HepG2 (cell line): ENCODE results near the gene SFXN5. TPM values are rescaled to one million over a fixed set of nuclear protein-coding genes. Genes with fewer than 3 reads are reported as not detected.

ENCODE experiments used
- ASH2L ChIP-seq: fragments of 300-600, 200-600 bp; sonication (generic); IDR thresholded peaks from 2 replicates; pipeline ENCODE4 v1.7.0; 2017; ENCODE audit warnings: low read depth, mild to moderate bottlenecking, moderate library complexity, mixed read lengths, low read length; ENCODE audit not compliant: insufficient read length
- DRAP1 ChIP-seq: IDR thresholded peaks from 2 replicates; pipeline ENCODE4 v1.6.1; 2016; ENCODE audit warnings: missing genetic modification reagents, missing compliant biosample characterization
- FOXP1 ChIP-seq, 2 experiments: fragments of 450-650 bp in 1 of 2; IDR thresholded peaks; 2 replicates each; pipeline ENCODE4 v1.6.1; 2017 to 2018; ENCODE audit warnings: antibody characterized with exemption in 1 of 2
- HNF4A ChIP-seq: sonication (generic); formaldehyde crosslinking; IDR thresholded peaks from 2 replicates; pipeline ENCODE4 v1.4.0; 2020; ENCODE audit warnings: missing genetic modification reagents
- KLF16 ChIP-seq, 2 experiments: sonication (generic) in 1 of 2; formaldehyde crosslinking in 1 of 2; IDR thresholded peaks; 2 replicates each; pipeline versions ENCODE4 v1.6.1 to v1.8.0; 2016 to 2023; ENCODE audit warnings: missing genetic modification reagents in 2 of 2, missing compliant biosample characterization in 1 of 2
- NONO ChIP-seq, 2 experiments: fragments of 450-650 bp in 1 of 2; sonication (generic) in 1 of 2; formaldehyde crosslinking in 1 of 2; IDR thresholded peaks in 1 of 2; conservative IDR thresholded peaks in 1 of 2; 2 replicates each; pipeline versions ENCODE4 v1.6.1 to v1.8.0; 2017 to 2022; ENCODE audit warnings: mild to moderate bottlenecking in 1 of 2, missing genetic modification reagents in 1 of 2, moderate library complexity in 1 of 2
- RELA ChIP-seq: sonication (generic); formaldehyde crosslinking; IDR thresholded peaks from 2 replicates; pipeline ENCODE4 v1.4.0; 2020; ENCODE audit warnings: missing genetic modification reagents
- RFX1 ChIP-seq: fragments of 450-650 bp; IDR thresholded peaks from 2 replicates; pipeline ENCODE4 v1.6.1; 2017
- RFXAP ChIP-seq: sonication (generic); formaldehyde crosslinking; IDR thresholded peaks from 2 replicates; pipeline ENCODE4 v1.4.0; 2020; ENCODE audit warnings: missing genetic modification reagents, borderline replicate concordance
- SPEN ChIP-seq: sonication (generic); formaldehyde crosslinking; IDR thresholded peaks from 2 replicates; pipeline ENCODE4 v1.5.1; 2020; ENCODE audit warnings: low read depth, mild to moderate bottlenecking, missing genetic modification reagents
- SRSF4 ChIP-seq: fragments of 200-400 bp; formaldehyde crosslinking; IDR thresholded peaks from one replicate; pipeline ENCODE4 v1.6.1; 2018; ENCODE audit warnings: mild to moderate bottlenecking, low read depth, low read length, moderate library complexity; ENCODE audit not compliant: poor library complexity, severe bottlenecking
- ZNF12 ChIP-seq: sonication (generic); formaldehyde crosslinking; IDR thresholded peaks from 2 replicates; pipeline ENCODE4 v1.5.0; 2020; ENCODE audit warnings: missing genetic modification reagents
- ZNF280D ChIP-seq: sonication (generic); formaldehyde crosslinking; IDR thresholded peaks from 2 replicates; pipeline ENCODE4 v1.5.1; 2020; ENCODE audit warnings: mild to moderate bottlenecking, missing genetic modification reagents
- ZNF281 ChIP-seq: sonication (generic); formaldehyde crosslinking; IDR thresholded peaks from 2 replicates; pipeline ENCODE4 v1.4.0; 2020; ENCODE audit warnings: missing genetic modification reagents, borderline replicate concordance
- ZNF44 ChIP-seq: sonication (generic); formaldehyde crosslinking; IDR thresholded peaks from 2 replicates; pipeline ENCODE4 v1.5.1; 2020; ENCODE audit warnings: mild to moderate bottlenecking, missing genetic modification reagents
- ZNF451 ChIP-seq: sonication (generic); formaldehyde crosslinking; IDR thresholded peaks from 2 replicates; pipeline ENCODE4 v1.5.0; 2020; ENCODE audit warnings: mild to moderate bottlenecking, missing genetic modification reagents
- ZNF678 ChIP-seq: sonication (generic); formaldehyde crosslinking; IDR thresholded peaks from 2 replicates; pipeline ENCODE4 v1.4.0; 2020; ENCODE audit warnings: mild to moderate bottlenecking, missing genetic modification reagents
- ZNF770 ChIP-seq: sonication (generic); formaldehyde crosslinking; IDR thresholded peaks from 2 replicates; pipeline ENCODE4 v1.5.0; 2020; ENCODE audit warnings: mild to moderate bottlenecking, missing genetic modification reagents
- ZNF780A ChIP-seq: sonication (generic); formaldehyde crosslinking; IDR thresholded peaks from 2 replicates; pipeline ENCODE4 v1.8.0; 2022; ENCODE audit warnings: mild to moderate bottlenecking, missing genetic modification reagents, moderate library complexity
- polyA plus RNA-seq, 8 experiments: library from polyadenylated mRNA; depleted of rRNA in 3 of 8; stranded (reverse) in 7 of 8; unstranded in 1 of 8; fragments of >200 nt; fragmentation: Illumina TruSeq in 4 of 8; extraction: Trizol in 4 of 8; gene quantifications; 2 replicates each; pipeline versions ENCODE4 v1.2.1 to v1.2.3, GENCODE V29; 2011 to 2016; ENCODE audit warnings: low read depth in 4 of 8, missing spikeins in 1 of 8, mixed read lengths in 1 of 8; ENCODE audit not compliant: insufficient read depth in 1 of 8
- total RNA-seq, 5 experiments: library from RNA; depleted of rRNA; stranded (reverse); fragments of >200 nt; fragmentation: Illumina TruSeq; extraction: Trizol; gene quantifications; 2 replicates each; pipeline ENCODE4 v1.2.3, GENCODE V29; 2016; ENCODE audit warnings: low read depth in 1 of 5

The SFXN5 gene
- total and polyA plus RNA-seq, 2 of the 13 experiments (the other 11 are each of a cell fraction or from before 2014, with no cell fraction given): 34.9 to 37.4 TPM

GRCh38 chr2:73000808-73001570 is 70.5 kb downstream of the SFXN5 start (continued):
- TF ChIP-seq KLF16 (CRISPR knock-in tag; IDR thresholded peaks at IDR 0.05) (peak in 1 of 2 experiments; percentile 78; a peak in 2 of 4 replicates), RELA (no peak), ASH2L (peak; percentile 55), DRAP1 (CRISPR knock-in tag) (no peak; the same call in 1 of the 2 replicates), RFX1 (no peak), ZNF770 (CRISPR knock-in tag) (peak; percentile 90), SPEN (CRISPR knock-in tag) (peak; percentile 67; the same call in 1 of the 2 replicates), ZNF780A (CRISPR knock-in tag) (peak; percentile 92), RFXAP (CRISPR knock-in tag) (peak; percentile 89; the same call in 1 of the 2 replicates), ZNF12 (CRISPR knock-in tag) (0 out of 2 replicates have a peak, but pooled peaks have one; percentile 67), ZNF44 (CRISPR knock-in tag) (0 out of 2 replicates have a peak, but pooled peaks have one; percentile 50), FOXP1 (IDR thresholded peaks at IDR 0.05) (no peak), FOXP1 (CRISPR knock-in tag; IDR thresholded peaks at IDR 0.05) (peak; percentile 80), ZNF281 (CRISPR knock-in tag) (peak; percentile 90), ZNF280D (peak; percentile 92; the same call in 1 of the 2 replicates), ZNF678 (CRISPR knock-in tag) (0 out of 2 replicates have a peak, but pooled peaks have one; percentile 37), ZNF451 (CRISPR knock-in tag) (0 out of 2 replicates have a peak, but pooled peaks have one; percentile 69), HNF4A (CRISPR knock-in tag) (peak; percentile 100), NONO (IDR thresholded peaks at IDR 0.05) (no peak), NONO (CRISPR knock-in tag; conservative IDR thresholded peaks at IDR 0.05) (peak; percentile 91), SRSF4 (no peak)
